NCI-H2081 treated with DMSO at 0.1 percent for 48 hours (cell line): ENCODE data around the gene ADCK1.
A peak's percentile ranks its signal among the peaks of the same experiment; 100 is the strongest.
"Not testable (repeated sequence)": the region's sequence is repeated elsewhere in the genome, so short reads cannot be mapped to it uniquely, and the experiment has no call there.

Experiments used
- DNase-seq: peaks from one replicate; lab custom pipeline; 2025; lab: John Stamatoyannopoulos, UW

ADCK1 gene

GRCh38 chr14:77799863-77800730, at the start of gene ADCK1:
Gene ADCK1, plus strand, starts transcription at chr14:77800109. Its CDS starts 18,870 bp downstream, at chr14:77818979.
- DNase-seq = peak; percentile 43

- no peak for DNase-seq
Observed at GRCh38 chr14:77752266-77752665, 47.6 kb upstream of the ADCK1 start.

- DNase-seq = no peak
Observed at GRCh38 chr14:77752799-77753516, 47.0 kb upstream of the ADCK1 start.

GRCh38 chr14:77760381-77761204, 39.3 kb upstream of the ADCK1 start, which contains the start of gene SNW1:
Gene SNW1, minus strand, starts transcription at chr14:77761156. Its CDS starts 29 bp downstream, at chr14:77761127.
- no peak for DNase-seq

- peak; percentile 79 for DNase-seq
Observed at GRCh38 chr14:77761205-77761931, 38.5 kb upstream of the ADCK1 start.

GRCh38 chr14:77763316-77763715, 36.6 kb upstream of the ADCK1 start:
- no peak for DNase-seq

- DNase-seq = no peak
Observed at GRCh38 chr14:77763978-77764377, 35.9 kb upstream of the ADCK1 start.

GRCh38 chr14:77768442-77769069, 31.4 kb upstream of the ADCK1 start:
- DNase-seq = not testable (repeated sequence)

- DNase-seq = not testable (repeated sequence)
Observed at GRCh38 chr14:77773966-77774365, 25.9 kb upstream of the ADCK1 start.

GRCh38 chr14:77782202-77782601, 17.7 kb upstream of the ADCK1 start:
- no peak for DNase-seq

GRCh38 chr14:77786148-77786547, 13.8 kb upstream of the ADCK1 start:
- no peak for DNase-seq

GRCh38 chr14:77790566-77791224, 9.2 kb upstream of the ADCK1 start:
- DNase-seq = no peak

- no peak for DNase-seq
Observed at GRCh38 chr14:77791225-77791600, 8.7 kb upstream of the ADCK1 start.

GRCh38 chr14:77793255-77793654, 6.7 kb upstream of the ADCK1 start:
- not testable (repeated sequence) for DNase-seq

- no peak for DNase-seq
Observed at GRCh38 chr14:77794357-77794756, 5.6 kb upstream of the ADCK1 start.

GRCh38 chr14:77799456-77799855, 453 bp upstream of the ADCK1 start:
- DNase-seq = not testable (repeated sequence)

GRCh38 chr14:77800814-77801213, 905 bp downstream of the ADCK1 start:
- no peak for DNase-seq

- no peak for DNase-seq
Observed at GRCh38 chr14:77804592-77804991, 4.7 kb downstream of the ADCK1 start.

- no peak for DNase-seq
Observed at GRCh38 chr14:77805706-77806105, 5.8 kb downstream of the ADCK1 start.

- DNase-seq = no peak
Observed at GRCh38 chr14:77808250-77808649, 8.3 kb downstream of the ADCK1 start.
